ENCODE measurements around the gene TOMM22.

TOMM22 gene

DNA sequence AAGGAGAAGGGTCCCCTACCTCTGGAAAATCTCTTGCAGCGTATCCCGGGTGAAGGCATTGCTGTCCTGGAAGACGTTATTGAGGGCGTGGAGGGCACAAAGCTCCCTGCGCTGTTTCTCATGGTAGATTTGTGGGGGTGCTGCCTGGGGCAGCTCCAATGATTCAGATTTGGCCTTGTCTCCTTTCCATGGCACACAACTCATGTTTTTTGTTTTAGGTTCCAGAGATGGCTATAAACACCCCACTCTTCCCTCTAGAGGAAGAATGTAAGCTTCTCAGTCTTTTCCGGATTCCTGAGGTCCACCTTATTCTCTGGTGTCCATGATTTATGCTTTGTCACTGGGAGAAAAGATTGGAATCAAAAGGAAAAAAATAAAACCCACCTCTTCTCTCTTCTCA lies 18.0 kb downstream of the TOMM22 start:
- TF ChIP-seq, protein P1, sequence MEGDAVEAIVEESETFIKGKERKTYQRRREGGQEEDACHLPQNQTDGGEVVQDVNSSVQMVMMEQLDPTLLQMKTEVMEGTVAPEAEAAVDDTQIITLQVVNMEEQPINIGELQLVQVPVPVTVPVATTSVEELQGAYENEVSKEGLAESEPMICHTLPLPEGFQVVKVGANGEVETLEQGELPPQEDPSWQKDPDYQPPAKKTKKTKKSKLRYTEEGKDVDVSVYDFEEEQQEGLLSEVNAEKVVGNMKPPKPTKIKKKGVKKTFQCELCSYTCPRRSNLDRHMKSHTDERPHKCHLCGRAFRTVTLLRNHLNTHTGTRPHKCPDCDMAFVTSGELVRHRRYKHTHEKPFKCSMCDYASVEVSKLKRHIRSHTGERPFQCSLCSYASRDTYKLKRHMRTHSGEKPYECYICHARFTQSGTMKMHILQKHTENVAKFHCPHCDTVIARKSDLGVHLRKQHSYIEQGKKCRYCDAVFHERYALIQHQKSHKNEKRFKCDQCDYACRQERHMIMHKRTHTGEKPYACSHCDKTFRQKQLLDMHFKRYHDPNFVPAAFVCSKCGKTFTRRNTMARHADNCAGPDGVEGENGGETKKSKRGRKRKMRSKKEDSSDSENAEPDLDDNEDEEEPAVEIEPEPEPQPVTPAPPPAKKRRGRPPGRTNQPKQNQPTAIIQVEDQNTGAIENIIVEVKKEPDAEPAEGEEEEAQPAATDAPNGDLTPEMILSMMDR (IDR thresholded peaks at IDR 0.05; ENCODE audit: extremely low read depth, insufficient read depth, missing control alignments): no peak
- DNase-seq (ENCODE audit: low spot score): no peak

DNA sequence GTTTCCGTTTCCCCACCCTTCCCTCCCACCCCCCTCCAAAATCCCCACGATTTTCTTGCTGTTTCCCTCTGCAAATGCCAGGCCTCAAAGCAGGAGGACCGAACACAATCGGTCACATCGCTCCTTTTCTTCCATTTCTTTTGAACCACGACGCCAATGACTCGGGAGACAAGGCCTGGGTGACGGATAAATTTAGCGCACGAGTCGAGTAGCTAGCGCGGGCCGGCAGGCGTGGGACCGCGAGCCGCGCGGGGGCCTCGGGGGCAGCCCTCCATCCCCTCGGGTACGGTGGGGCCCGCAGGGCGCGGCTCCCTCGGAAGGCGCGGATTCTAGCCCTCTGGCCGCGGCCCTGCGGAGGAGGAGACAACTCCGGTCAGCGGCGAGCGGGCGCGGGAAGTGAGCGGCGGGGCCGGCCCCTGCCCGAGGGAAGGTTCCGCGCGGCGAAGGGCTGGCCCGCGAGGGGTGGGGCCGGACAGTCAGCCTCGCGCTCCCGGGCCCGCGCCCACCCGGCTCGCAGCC lies 18.6 kb downstream of the TOMM22 start:
- no peak for DNase-seq (ENCODE audit: low spot score)
- TF ChIP-seq, protein P1 (IDR thresholded peaks at IDR 0.05; ENCODE audit: extremely low read depth, insufficient read depth, missing control alignments): no peak
- in situ Hi-C loops (cut with MboI; ENCODE audit: low pct_unique_long_range_greater_than_20kb, low sequenced_read_pairs, unreplicated experiment): no loop called here

More for the DNA sequence above, 18.0 kb downstream of the TOMM22 start:
- in situ Hi-C loops (cut with MboI; ENCODE audit: low pct_unique_long_range_greater_than_20kb, low sequenced_read_pairs, unreplicated experiment): no loop called here

DNA sequence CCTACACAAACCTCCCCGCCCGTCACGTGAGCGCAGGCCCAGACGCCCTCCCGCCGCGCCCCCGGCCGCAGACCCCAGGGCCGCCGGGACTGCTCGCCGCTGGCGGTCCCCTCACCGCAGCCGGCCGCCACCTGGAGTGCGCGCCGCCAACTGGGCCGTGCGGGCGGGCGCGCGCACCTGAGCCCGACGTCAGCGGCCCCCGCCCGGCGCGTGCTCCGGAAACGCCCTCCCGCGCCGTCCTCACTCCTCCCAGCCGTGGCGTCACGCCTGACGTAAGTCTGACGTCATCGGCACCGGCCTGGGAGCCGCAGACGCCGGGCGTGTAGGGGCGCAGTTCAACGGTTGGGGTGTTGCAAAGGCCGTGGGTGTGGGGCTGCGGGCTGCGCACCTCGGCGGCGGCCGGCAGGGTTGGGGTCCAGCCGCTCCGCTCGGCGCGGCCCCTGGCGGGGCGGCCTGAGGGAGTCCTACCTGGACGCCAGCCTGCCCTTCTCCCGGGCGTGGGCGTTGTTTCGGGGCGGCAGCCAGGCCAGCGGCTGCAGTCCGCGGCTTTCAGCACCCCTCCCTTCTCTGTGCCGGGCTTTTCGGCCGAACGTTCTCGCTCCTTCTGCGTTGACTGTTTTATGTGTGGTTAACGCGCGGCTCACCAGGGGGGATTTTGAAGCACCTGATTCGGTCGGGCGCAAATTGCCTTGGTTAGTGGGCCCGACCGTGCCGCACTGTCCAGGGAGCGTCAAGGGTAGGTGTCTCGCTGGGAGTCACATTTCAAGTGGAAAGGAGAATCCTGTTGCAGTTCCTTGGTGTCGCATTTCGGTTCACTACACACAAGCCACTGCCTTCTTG lies 19.3 kb downstream of the TOMM22 start, which contains the start of gene JOSD1:
Gene JOSD1, minus strand, starts transcription at position 155 of the 840 bp plus-strand sequence. CDS start 956 bp downstream, outside the sequence.
- TF ChIP-seq, protein P1 (IDR thresholded peaks at IDR 0.05; ENCODE audit: extremely low read depth, insufficient read depth, missing control alignments): no peak
- in situ Hi-C loops (cut with MboI; ENCODE audit: low pct_unique_long_range_greater_than_20kb, low sequenced_read_pairs, unreplicated experiment): no loop called here
- peak; percentile 97 for DNase-seq (ENCODE audit: low spot score)

DNA sequence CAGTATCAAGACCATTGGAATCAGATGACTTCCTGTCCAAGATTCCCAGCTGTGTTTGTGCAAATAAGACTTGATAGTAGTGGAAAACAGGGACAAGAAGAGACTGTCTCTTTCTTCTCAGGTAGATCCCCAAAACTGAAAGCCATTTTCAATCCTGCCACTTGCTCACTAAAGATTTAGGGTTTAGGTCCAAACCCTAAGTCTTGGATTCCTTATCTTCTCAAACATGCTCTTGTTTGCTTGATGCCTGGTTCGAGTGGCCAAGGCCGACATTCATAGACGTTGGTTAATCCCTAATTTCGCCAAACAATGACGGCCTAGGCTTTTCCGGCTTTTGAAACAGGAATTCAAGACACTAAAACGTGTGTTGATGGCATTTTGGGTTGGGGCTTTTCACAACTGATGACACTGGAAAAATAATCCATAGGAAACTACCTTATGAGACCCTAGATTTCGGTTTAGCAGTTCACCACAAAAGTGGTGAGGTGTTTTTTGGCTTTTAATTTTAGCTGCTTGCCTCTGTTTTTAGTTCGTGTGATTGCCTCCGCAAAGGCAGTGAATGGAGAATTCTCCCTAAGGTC lies 23.0 kb downstream of the TOMM22 start:
- no peak for DNase-seq (ENCODE audit: low spot score)
- TF ChIP-seq, protein P1 (IDR thresholded peaks at IDR 0.05; ENCODE audit: extremely low read depth, insufficient read depth, missing control alignments): no peak
- in situ Hi-C loops (cut with MboI; ENCODE audit: low pct_unique_long_range_greater_than_20kb, low sequenced_read_pairs, unreplicated experiment): no loop called here

DNA sequence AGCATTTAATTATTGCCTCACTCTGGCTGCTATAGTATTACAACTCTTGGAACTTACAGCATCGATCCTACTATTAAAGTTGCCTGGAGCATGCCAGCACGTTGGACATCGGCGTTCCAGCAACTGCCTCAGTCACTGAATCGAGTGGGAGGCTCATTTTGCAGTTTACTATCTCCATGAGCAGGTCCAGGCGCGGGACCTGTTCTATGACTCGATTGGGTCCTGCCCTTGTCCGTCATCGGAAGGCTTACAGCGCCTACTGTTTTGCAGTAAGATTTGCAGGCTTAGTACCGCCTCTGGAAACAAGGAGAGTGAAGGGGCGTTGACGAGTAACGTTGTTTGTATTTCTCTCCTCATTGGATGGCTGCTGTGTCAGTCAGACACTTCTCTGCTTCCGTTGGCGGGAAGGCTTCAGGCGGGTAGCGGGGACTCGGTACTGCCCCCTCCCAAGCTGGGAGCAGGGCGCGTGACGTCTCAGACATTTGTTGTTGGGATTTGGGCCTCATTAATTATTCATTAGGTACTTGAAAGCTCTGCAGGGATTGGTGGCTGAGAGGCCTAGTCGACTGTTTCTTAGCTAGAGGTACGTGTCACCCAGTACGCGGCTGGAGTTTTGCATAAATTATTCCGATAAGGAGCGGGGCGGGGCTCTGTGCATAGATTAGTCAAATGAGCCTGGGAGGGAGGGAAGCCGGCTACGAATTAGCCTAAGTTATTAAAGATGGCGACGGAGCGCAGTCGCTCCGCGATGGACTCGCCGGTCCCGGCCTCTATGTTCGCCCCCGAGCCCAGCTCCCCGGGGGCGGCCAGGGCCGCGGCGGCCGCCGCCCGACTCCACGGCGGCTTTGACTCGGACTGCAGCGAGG lies 23.7 kb downstream of the TOMM22 start, which contains the start of gene GTPBP1:
Gene GTPBP1, plus strand, starts transcription at position 710 of the 866 bp plus-strand sequence. Its CDS starts 12 bp downstream, at position 722.
- in situ Hi-C loops (cut with MboI; ENCODE audit: low pct_unique_long_range_greater_than_20kb, low sequenced_read_pairs, unreplicated experiment): no loop called here

More for the DNA sequence above, 23.7 kb downstream of the TOMM22 start, which contains the start of gene GTPBP1:
- TF ChIP-seq, protein P1 (IDR thresholded peaks at IDR 0.05; ENCODE audit: extremely low read depth, insufficient read depth, missing control alignments): no peak
- DNase-seq (ENCODE audit: low spot score): peak; percentile 98

Data from GM13977 (cell line).